WTC11 (cell line): ENCODE results near the gene CNOT10. TPM values are rescaled to one million over a fixed set of nuclear protein-coding genes. Genes with fewer than 3 reads are reported as not detected.

Source experiments
- ATAC-seq: fragments of 200-7000 bp; cut with Tn5 transposase; 2 replicates; pipeline ENCODE4 v1.10.0; 2021; ENCODE audit warnings: mild to moderate bottlenecking, moderate library complexity
- CTCF ChIA-PET: fragments of 300-600 bp; sonication (Branson Sonifier 250); formaldehyde crosslinking; loops from one replicate; lab custom pipeline; 2021; ENCODE audit warnings: antibody characterized with exemption; lab: Charles Lee
- POLR2A ChIA-PET: fragments of 350-600 bp; sonication (Branson Sonifier 250); formaldehyde crosslinking; loops from one replicate; lab custom pipeline; 2021; ENCODE audit warnings: antibody characterized with exemption; lab: Charles Lee
- DNase-seq: peaks from one replicate; pipeline ENCODE4 v3.0.0; 2021; ENCODE audit warnings: low spot score
- H3K27ac Mint-ChIP-seq: 2 replicates; pipeline ENCODE4 v1.8.0; 2021; ENCODE audit warnings: mixed read lengths
- H3K27me3 Mint-ChIP-seq: 2 replicates; pipeline ENCODE4 v1.8.0; 2021; ENCODE audit warnings: low read depth, mild to moderate bottlenecking, moderate library complexity, mixed read lengths
- H3K36me3 Mint-ChIP-seq: 2 replicates; pipeline ENCODE4 v1.8.0; 2021; ENCODE audit warnings: mixed read lengths
- H3K4me1 Mint-ChIP-seq: 2 replicates; pipeline ENCODE4 v1.8.0; 2022; ENCODE audit warnings: mixed read lengths
- H3K4me3 Mint-ChIP-seq: 2 replicates; pipeline ENCODE4 v1.8.0; 2021; ENCODE audit warnings: mild to moderate bottlenecking, moderate library complexity, mixed read lengths
- H3K9me3 Mint-ChIP-seq: 2 replicates; pipeline ENCODE4 v1.8.0; 2021; ENCODE audit warnings: mixed read lengths
- FOXK1 ChIP-seq: sonication (generic); formaldehyde crosslinking; IDR thresholded peaks from 2 replicates; pipeline ENCODE4 v1.8.0; 2022; ENCODE audit warnings: mild to moderate bottlenecking, moderate library complexity, missing genetic modification reagents
- FOXP1 ChIP-seq: sonication (generic); formaldehyde crosslinking; IDR thresholded peaks from 2 replicates; pipeline ENCODE4 v1.8.0; 2022; ENCODE audit warnings: missing genetic modification reagents, mild to moderate bottlenecking, moderate library complexity, borderline replicate concordance
- FOXP4 ChIP-seq: sonication (generic); formaldehyde crosslinking; IDR thresholded peaks from 2 replicates; pipeline ENCODE4 v1.8.0; 2022; ENCODE audit warnings: mild to moderate bottlenecking, missing genetic modification reagents
- KAT7 ChIP-seq: sonication (generic); formaldehyde crosslinking; IDR thresholded peaks from 2 replicates; pipeline ENCODE4 v1.8.1; 2023; ENCODE audit warnings: missing genetic modification reagents, mild to moderate bottlenecking, borderline replicate concordance
- RELA ChIP-seq: sonication (generic); formaldehyde crosslinking; IDR thresholded peaks from 2 replicates; pipeline ENCODE4 v1.8.1; 2022; ENCODE audit warnings: missing genetic modification reagents, mild to moderate bottlenecking, borderline replicate concordance
- SOX15 ChIP-seq: fragments of 250-450 bp; sonication (Bioruptor Pico); IDR thresholded peaks from 2 replicates; pipeline ENCODE4 v1.9.0; 2021; ENCODE audit warnings: mild to moderate bottlenecking
- ZNF121 ChIP-seq: sonication (generic); formaldehyde crosslinking; IDR thresholded peaks from 2 replicates; pipeline ENCODE4 v1.8.0; 2023; ENCODE audit warnings: missing genetic modification reagents
- ZNF219 ChIP-seq: sonication (generic); formaldehyde crosslinking; IDR thresholded peaks from 2 replicates; pipeline ENCODE4 v1.8.0; 2023; ENCODE audit warnings: missing genetic modification reagents, mild to moderate bottlenecking, borderline replicate concordance
- ZNF317 ChIP-seq: sonication (generic); formaldehyde crosslinking; IDR thresholded peaks from 2 replicates; pipeline ENCODE4 v1.8.1; 2023; ENCODE audit warnings: low read depth, mild to moderate bottlenecking, moderate library complexity, missing genetic modification reagents, borderline replicate concordance
- ZNF396 ChIP-seq: fragments of 250-450 bp; sonication (Bioruptor Pico); IDR thresholded peaks from 2 replicates; pipeline ENCODE4 v1.8.0; 2021; ENCODE audit warnings: mild to moderate bottlenecking, moderate library complexity, borderline replicate concordance
- total RNA-seq: library from RNA; stranded (reverse); gene quantifications from 3 replicates; pipeline ENCODE4 v1.2.3, GENCODE V29; 2021
- TF ChIP-seq, protein P1 (sequence below): fragments of 250-450 bp; sonication (Bioruptor Pico); IDR thresholded peaks from 2 replicates; pipeline ENCODE4 v2.1.2; 2022; ENCODE audit warnings: mild to moderate bottlenecking, moderate library complexity
- TF ChIP-seq, protein P2 (sequence below): sonication (generic); formaldehyde crosslinking; IDR thresholded peaks from 2 replicates; pipeline ENCODE4 v1.8.0; 2022; ENCODE audit warnings: mild to moderate bottlenecking, missing genetic modification reagents
- TF ChIP-seq, protein P3 (sequence below): sonication (generic); formaldehyde crosslinking; conservative IDR thresholded peaks from 2 replicates; pipeline ENCODE4 v1.8.1; 2022; ENCODE audit warnings: mild to moderate bottlenecking, missing genetic modification reagents
- TF ChIP-seq, protein P4 (sequence below): sonication (generic); formaldehyde crosslinking; IDR thresholded peaks from 2 replicates; pipeline ENCODE4 v1.8.1; 2022; ENCODE audit warnings: mild to moderate bottlenecking, moderate library complexity, missing genetic modification reagents
- TF ChIP-seq, protein P5 (sequence below): sonication (generic); formaldehyde crosslinking; conservative IDR thresholded peaks from 2 replicates; pipeline ENCODE4 v1.8.1; 2023; ENCODE audit warnings: mild to moderate bottlenecking, low read depth, missing genetic modification reagents, moderate library complexity

CNOT10 gene
- total RNA-seq, 1 experiment from 2014 or later = 38.7 TPM

- Mint-ChIP-seq H3K4me3 (peak overlapping the region; percentile 100), H3K36me3 (peaks cover 58% of the 10 kb centered on the region), H3K4me1 (peaks cover 46% of the 10 kb centered on the region), H3K9me3 (no peaks in the 10 kb centered on the region), H3K27ac (peak overlapping the region; percentile 87), H3K27me3 (peaks cover 7% of the 10 kb centered on the region; the same call in 1 of the 2 replicates)
- CTCF ChIA-PET = interaction anchor here (0.9 to 1.6 kb wide), 4 partner anchors 28 to 82 kb away, joined by 3 to 6 read pairs (median 4); no protein-coding TSS in a partner anchor
- TF ChIP-seq RELA (no peak), KAT7 (CRISPR knock-in tag) (no peak), ZNF219 (no peak), ZNF317 (CRISPR knock-in tag) (no peak), FOXK1 (CRISPR knock-in tag) (no peak), FOXP4 (no peak), FOXP1 (CRISPR knock-in tag) (no peak), SOX15 (CRISPR knock-in tag) (no peak), ZNF121 (CRISPR knock-in tag) (no peak), ZNF396 (CRISPR knock-in tag) (no peak)
- TF ChIP-seq, protein P1, sequence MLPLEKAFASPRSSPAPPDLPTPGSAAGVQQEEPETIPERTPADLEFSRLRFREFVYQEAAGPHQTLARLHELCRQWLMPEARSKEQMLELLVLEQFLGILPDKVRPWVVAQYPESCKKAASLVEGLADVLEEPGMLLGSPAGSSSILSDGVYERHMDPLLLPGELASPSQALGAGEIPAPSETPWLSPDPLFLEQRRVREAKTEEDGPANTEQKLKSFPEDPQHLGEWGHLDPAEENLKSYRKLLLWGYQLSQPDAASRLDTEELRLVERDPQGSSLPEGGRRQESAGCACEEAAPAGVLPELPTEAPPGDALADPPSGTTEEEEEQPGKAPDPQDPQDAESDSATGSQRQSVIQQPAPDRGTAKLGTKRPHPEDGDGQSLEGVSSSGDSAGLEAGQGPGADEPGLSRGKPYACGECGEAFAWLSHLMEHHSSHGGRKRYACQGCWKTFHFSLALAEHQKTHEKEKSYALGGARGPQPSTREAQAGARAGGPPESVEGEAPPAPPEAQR (CRISPR knock-in tag) = no peak
- TF ChIP-seq, protein P2, sequence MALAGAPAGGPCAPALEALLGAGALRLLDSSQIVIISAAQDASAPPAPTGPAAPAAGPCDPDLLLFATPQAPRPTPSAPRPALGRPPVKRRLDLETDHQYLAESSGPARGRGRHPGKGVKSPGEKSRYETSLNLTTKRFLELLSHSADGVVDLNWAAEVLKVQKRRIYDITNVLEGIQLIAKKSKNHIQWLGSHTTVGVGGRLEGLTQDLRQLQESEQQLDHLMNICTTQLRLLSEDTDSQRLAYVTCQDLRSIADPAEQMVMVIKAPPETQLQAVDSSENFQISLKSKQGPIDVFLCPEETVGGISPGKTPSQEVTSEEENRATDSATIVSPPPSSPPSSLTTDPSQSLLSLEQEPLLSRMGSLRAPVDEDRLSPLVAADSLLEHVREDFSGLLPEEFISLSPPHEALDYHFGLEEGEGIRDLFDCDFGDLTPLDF (CRISPR knock-in tag) = no peak
- TF ChIP-seq, protein P3, sequence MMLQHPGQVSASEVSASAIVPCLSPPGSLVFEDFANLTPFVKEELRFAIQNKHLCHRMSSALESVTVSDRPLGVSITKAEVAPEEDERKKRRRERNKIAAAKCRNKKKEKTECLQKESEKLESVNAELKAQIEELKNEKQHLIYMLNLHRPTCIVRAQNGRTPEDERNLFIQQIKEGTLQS (CRISPR knock-in tag) = no peak
- TF ChIP-seq, protein P4, sequence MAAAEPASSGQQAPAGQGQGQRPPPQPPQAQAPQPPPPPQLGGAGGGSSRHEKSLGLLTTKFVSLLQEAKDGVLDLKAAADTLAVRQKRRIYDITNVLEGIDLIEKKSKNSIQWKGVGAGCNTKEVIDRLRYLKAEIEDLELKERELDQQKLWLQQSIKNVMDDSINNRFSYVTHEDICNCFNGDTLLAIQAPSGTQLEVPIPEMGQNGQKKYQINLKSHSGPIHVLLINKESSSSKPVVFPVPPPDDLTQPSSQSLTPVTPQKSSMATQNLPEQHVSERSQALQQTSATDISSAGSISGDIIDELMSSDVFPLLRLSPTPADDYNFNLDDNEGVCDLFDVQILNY (CRISPR knock-in tag) = no peak
- TF ChIP-seq, protein P5, sequence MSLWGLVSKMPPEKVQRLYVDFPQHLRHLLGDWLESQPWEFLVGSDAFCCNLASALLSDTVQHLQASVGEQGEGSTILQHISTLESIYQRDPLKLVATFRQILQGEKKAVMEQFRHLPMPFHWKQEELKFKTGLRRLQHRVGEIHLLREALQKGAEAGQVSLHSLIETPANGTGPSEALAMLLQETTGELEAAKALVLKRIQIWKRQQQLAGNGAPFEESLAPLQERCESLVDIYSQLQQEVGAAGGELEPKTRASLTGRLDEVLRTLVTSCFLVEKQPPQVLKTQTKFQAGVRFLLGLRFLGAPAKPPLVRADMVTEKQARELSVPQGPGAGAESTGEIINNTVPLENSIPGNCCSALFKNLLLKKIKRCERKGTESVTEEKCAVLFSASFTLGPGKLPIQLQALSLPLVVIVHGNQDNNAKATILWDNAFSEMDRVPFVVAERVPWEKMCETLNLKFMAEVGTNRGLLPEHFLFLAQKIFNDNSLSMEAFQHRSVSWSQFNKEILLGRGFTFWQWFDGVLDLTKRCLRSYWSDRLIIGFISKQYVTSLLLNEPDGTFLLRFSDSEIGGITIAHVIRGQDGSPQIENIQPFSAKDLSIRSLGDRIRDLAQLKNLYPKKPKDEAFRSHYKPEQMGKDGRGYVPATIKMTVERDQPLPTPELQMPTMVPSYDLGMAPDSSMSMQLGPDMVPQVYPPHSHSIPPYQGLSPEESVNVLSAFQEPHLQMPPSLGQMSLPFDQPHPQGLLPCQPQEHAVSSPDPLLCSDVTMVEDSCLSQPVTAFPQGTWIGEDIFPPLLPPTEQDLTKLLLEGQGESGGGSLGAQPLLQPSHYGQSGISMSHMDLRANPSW (CRISPR knock-in tag) = no peak
- ATAC-seq = no peak
- DNase-seq = no peak
- POLR2A ChIA-PET = interaction anchor here (0.7 to 3.0 kb wide), 7 partner anchors 14 to 54 kb away, joined by 3 to 13 read pairs (median 5); no protein-coding TSS in a partner anchor
These were observed 135.4 kb downstream of the CNOT10 start for GRCh38 chr3:32820430-32820829.
